ENCODE data around the gene FPR1. TPM values are rescaled to one million over a fixed set of nuclear protein-coding genes. Genes with fewer than 3 reads are reported as not detected.

The FPR1 gene
- total and polyA plus RNA-seq, 2 of the 4 experiments (the other 2 are of a cell fraction), result not detected

DNA sequence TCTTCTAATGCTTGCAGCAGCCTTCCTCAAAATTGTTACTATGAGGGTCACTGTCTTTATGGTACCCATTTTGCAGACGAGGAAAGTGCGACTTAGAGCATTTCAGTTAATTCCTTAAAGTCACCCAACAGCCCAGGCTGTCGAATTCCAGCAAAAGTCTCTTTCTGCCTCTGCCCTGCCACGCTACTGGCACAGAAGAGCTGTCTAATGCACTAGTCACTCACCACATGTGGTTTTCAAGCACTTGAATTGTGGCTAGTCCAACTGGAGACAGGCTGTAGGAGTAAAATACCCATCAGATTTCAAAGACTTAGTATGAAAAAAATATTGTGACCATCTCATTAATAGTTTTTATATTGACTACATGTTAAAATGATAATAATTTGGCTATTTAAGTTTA, 1.7 kb downstream of the FPR1 start:
- Histone ChIP-seq H4K20me1 (ENCODE audit: insufficient read depth, low read length) (no peaks in the 10 kb centered on the region), H3K9ac (ENCODE audit: low read depth, low read length) (no peak overlapping the region), H3K9me1 (ENCODE audit: insufficient read depth, low read length) (no peaks in the 10 kb centered on the region), H3K27ac (ENCODE audit: insufficient read depth, low read length) (no peak overlapping the region), H3K27me3 (ENCODE audit: control insufficient read depth, insufficient read depth, low read length) (no peaks in the 10 kb centered on the region), H2BK20ac (ENCODE audit: low read depth, low read length) (no peak overlapping the region), H3K79me1 (ENCODE audit: low read depth in 1 of 2, low read length in 2 of 2) (no peaks in the 10 kb centered on the region), H4K8ac (ENCODE audit: low read depth in 2 of 2, low read length in 2 of 2) (no peak overlapping the region), H2AFZ (replicated peaks; ENCODE audit: low read length, poor library complexity) (no peak overlapping the region), H3K36me3 (ENCODE audit: control insufficient read depth, insufficient read depth, low read length) (no peaks in the 10 kb centered on the region), H3K9me3 (ENCODE audit: control insufficient read depth, insufficient read depth, low read length) (peaks cover 4% of the 10 kb centered on the region; the same call in 1 of the 2 replicates), H3K23ac (ENCODE audit: low read depth, low read length) (no peak overlapping the region), H3K4me1 (ENCODE audit: control insufficient read depth, insufficient read depth, low read length) (no peaks in the 10 kb centered on the region), H3K4me2 (ENCODE audit: low read depth, low read length) (no peak overlapping the region), H3K4me3 (ENCODE audit: insufficient read depth, low read depth, low read length) (no peak overlapping the region), H3K4ac (ENCODE audit: low read depth, low read length) (no peak overlapping the region), H3K18ac (ENCODE audit: low read depth, low read length) (no peak overlapping the region), H2BK15ac (ENCODE audit: low read depth, low read length) (no peak overlapping the region), H3K56ac (ENCODE audit: extremely low read depth, insufficient read depth, low read length) (no peak overlapping the region), H2BK5ac (ENCODE audit: low read depth, low read length, poor library complexity, severe bottlenecking) (no peak overlapping the region), H4K5ac (ENCODE audit: low read depth, low read length) (no peak overlapping the region), H4K91ac (ENCODE audit: insufficient read depth, low read depth, low read length) (no peak overlapping the region), H3K14ac (replicated peaks; ENCODE audit: low read depth, low read length) (no peak overlapping the region), H2AK9ac (replicated peaks; ENCODE audit: low read depth, low read length, poor library complexity) (no peak overlapping the region), H2AK5ac (ENCODE audit: low read depth, low read length) (no peak overlapping the region), H2BK120ac (ENCODE audit: low read depth, low read length) (no peak overlapping the region)
- intact Hi-C loops (cut with micrococcal nuclease), result no loop called here
- ChIA-PET POLR2A (ENCODE audit: unreplicated experiment) (no interaction called here), CTCF (no interaction called here)
- dilution Hi-C loops (cut with HindIII; ENCODE audit: low sequenced_read_pairs, unreplicated experiment), result no loop called here
- WGBS, 2 experiments (ENCODE audit: extremely low coverage in 2 of 2, insufficient read length in 1 of 2), result no CpG with 5 or more reads among the region's 4 CpGs
- DNase-seq (no peak), ATAC-seq (ENCODE audit: low read depth) (no peak)
- no peak for TF ChIP-seq RCOR1 (IDR thresholded peaks at IDR 0.05; ENCODE audit: insufficient replicate concordance, low read length)
- in situ Hi-C loops (cut with MboI; ENCODE audit: low sequenced_read_pairs), result no loop called here
- no TSS peak for BruUV-seq (replicated peaks)
